Fibroblast of pulmonary artery (primary cell): Measurements from ENCODE around the gene DGLUCY.
"Not testable (repeated sequence)": the region's sequence is repeated elsewhere in the genome, so short reads cannot be mapped to it uniquely, and the experiment has no call there.

Experiments
- DNase-seq: peaks from one replicate; pipeline ENCODE4 v3.0.0-alpha.2; 2010; ENCODE audit warnings: low read depth
- H3K4me3 ChIP-seq: replicated peaks from 2 replicates; pipeline ENCODE4 v1.5.1; 2011; ENCODE audit warnings: low read depth, mild to moderate bottlenecking, control low read depth, low read length, moderate library complexity
- CTCF ChIP-seq: IDR thresholded peaks from 2 replicates; pipeline ENCODE4 v1.5.1; 2011; ENCODE audit warnings: mild to moderate bottlenecking, control low read depth, low read length, inconsistent platforms; ENCODE audit errors: missing control alignments

Gene DGLUCY

DNA sequence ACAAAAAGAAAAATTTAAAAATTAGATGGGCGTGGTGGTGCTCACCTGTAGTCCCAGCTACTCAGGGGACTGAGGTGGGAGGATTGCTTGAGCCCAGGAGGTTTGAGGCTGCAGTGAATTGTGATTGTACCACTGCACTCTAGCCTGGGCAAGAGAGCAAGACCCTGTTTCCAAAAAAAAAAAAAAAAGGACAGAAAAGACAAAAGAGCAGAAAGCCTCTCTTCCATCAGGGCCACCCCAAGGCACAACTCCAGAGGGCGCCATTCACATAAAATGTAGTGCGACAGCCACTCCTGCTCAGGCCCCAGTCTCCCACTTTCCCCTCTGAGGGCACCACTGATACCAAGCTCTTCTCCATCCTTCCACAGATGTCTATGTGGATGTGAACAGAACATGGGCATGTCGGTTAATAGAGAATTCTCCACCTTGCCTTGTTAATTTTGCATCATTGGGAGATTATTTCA is 41.8 kb downstream of the DGLUCY start:
- TF ChIP-seq CTCF: no peak
- DNase-seq: no peak
- H3K4me3 ChIP-seq: no peak overlapping the region

GRCh38 chr14:91156142-91156666 is 42.3 kb downstream of the DGLUCY start:
- DNase-seq, H3K4me3 ChIP-seq: not testable (repeated sequence)

- not testable (repeated sequence) for DNase-seq
These were observed 43.0 kb downstream of the DGLUCY start for GRCh38 chr14:91156877-91157276.

DNA sequence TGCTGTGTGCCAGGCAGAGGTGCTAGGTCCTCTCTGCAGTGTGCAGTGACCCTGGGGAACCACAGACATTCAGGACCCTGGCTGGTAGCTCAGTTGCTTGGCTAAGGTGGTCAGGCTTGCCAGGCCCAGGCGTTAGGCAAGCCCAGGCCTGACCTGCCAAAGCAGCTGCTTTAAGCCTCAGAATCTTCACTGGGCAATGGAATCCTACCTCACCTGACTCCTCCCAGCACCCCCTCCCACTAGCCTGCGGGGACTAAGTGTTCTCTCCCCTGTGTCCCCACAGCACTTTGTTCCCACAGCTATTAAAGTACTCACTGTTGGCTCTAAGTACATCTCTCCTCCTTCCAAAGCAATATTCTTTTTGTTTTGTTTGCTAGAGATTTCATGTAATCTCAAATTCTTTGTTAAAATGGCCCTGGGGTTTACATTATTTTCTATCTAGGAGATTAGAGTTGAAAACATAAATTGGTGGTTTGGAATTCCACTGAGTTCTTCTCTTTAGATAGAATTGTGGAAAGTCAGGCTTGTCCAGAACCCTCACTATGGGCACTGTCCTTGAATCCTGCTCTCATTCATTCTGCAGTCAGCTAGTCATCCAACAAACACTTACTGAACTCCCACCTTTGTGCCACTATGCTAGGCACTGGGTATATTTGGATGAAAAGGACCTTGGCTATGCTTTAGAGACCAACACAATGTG is 44.4 kb downstream of the DGLUCY start:
- no peak for TF ChIP-seq CTCF
- DNase-seq: no peak
- no peak overlapping the region for H3K4me3 ChIP-seq

More at GRCh38 chr14:91156877-91157276, 43.0 kb downstream of the DGLUCY start:
- not testable (repeated sequence) for H3K4me3 ChIP-seq

- no peak for TF ChIP-seq CTCF
- H3K4me3 ChIP-seq: no peak overlapping the region
- no peak for DNase-seq
These were observed 45.3 kb downstream of the DGLUCY start for GRCh38 chr14:91159182-91159581.

- TF ChIP-seq CTCF: no peak
- DNase-seq: no peak
- H3K4me3 ChIP-seq: no peak overlapping the region
These were observed 46.0 kb downstream of the DGLUCY start for GRCh38 chr14:91159906-91160305.

GRCh38 chr14:91163316-91163715 is 49.4 kb downstream of the DGLUCY start:
- TF ChIP-seq CTCF: no peak
- no peak for DNase-seq
- no peak overlapping the region for H3K4me3 ChIP-seq

DNA sequence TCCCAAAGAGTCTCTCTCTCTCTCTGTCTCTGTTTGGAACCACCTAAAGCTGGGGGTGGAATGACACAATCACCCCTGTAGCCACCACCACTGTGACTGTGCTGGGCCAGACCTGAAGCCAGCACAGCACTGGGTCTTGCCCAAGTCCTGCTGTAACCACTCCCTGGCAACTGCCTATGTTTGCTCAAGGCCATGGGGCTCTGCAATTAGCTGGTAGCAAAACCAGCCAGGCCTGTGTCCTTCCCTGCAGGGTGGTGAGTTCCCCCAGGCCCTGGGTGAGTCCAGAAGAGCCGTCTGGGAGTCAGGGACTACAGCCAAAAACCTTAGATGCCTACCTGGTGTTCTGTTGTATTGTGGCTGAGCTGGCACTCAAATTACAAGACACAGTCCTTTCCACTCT is 50.8 kb downstream of the DGLUCY start:
- DNase-seq: no peak
- TF ChIP-seq CTCF: no peak
- H3K4me3 ChIP-seq: no peak overlapping the region
